ENCODE measurements around the gene CDH4.
"Not testable (repeated sequence)": the region's sequence is repeated elsewhere in the genome, so short reads cannot be mapped to it uniquely, and the experiment has no call there.

Gene CDH4

DNA sequence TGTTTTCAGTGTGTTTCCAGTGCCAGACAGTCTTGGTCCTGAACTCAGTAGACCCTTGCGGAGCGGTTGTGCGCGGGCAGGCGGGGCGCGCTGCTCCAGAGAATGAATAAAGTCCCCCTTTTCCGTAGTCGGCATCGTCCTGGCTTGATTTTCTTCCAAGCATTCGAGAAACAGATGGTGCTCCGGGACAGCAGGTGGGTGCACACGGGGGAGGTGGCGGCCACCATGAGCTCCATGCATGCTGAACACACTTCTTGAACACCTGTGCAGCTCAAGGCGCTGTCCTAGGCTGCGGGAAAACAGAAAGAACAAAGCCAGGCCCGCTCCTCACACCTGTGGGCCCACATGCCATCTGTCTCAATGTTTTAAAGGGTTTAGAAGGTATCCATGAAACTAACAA lies 688.4 kb downstream of the CDH4 start:
- no peak for DNase-seq

DNA sequence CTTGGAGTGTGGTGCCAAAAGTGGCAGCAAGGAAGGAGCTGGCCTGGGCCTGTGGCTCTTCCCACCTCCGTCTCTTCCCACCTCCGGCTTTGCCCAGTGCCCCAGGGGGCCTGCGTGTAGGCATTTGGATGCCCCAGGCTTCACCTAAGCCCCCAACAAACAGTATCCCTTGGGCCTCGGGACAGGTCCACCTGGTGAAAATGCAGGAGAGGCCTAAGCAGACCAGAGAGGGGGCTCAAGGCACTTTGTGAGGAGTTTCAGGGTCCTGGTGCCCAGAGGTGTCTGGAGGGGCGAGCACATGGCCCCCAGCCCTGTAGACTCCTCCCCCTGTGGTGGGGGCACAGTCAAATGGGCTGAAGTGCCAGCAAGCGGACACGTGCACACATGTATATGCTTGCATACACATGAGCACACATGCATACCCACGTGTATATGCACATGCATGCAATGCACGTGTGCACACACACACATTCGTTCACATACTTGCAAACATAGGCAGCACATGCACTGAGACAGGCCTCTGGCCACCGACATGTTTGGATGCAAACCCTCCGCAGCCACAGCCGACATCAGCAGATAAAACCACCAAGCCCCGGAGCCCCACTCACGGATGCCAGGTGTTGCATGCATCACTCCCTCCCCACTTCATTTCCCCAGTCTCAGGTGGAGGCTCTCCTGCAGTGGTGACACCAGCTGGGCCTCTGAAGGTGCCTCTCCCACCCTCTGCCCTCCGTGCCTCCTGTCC lies 689.1 kb downstream of the CDH4 start:
- no peak for DNase-seq

DNA sequence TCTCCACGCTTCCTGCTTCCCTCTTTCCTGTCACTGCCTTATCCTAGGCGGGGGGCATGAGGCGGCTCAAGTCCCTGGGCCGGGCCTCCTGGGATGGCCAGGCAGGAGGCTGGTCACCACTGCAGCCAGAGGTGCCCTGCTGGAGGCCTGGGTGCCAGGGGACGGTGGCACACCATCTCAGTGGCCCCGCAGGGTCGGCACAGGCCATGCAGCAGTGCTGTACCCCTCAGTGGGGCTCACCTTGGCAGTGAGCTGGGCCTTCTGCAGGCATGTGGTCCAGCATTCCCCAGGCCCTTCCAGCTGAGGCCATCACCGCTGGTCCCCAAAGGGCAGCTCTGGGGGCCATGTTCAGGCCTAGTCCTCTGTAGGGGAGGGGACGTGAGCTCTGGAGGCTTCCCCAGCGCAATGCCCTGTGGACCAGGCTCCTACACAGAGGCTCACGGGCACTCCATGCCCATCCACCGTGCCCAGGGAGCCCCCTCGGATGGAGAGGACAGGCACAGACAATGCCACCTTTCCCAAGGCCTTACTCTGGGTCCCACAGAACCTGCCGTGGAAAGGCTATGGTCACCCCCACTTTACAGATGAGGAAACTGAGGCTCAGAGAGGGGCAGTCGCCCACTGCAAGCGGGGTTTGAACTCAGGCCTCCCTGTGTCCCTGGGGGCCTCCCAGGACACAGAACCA lies 689.8 kb downstream of the CDH4 start:
- no peak for DNase-seq

DNA sequence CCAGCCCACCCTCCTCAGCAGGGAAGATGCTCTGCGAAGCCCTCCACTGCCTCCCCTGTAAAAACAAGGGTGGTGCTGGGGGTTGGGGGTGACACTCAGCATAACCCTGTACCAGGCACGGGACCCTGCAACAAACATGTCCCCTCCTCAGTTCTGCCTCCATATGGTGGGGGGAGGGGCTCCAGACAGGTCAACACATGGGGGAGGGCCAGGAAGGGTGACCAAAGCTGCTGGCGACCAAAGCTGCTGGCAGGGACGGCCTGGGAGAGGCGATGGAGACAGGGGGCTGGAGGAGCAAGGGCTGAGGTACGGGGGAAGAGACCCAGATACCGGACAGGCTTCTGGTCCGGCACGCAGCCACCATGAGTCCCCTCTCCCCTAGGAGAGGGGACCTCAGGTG lies 690.5 kb downstream of the CDH4 start:
- DNase-seq, result no peak

DNA sequence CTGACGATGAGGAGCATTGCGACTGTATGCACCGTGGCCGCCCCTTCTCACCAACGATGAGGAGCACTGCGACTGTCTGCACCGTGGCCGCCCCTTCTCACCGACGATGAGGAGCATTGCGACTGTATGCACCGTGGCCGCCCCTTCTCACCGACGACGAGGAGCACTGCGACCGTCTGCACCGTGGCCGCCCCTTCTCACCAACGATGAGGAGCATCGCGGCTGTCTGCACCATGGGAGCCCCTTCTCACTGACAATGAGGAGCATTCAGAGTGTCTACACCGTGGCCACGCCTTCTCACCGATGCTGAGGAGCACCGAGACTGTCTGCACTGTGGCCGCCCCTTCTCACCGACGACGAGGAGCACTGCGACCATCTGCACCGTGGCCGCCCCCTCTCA lies 692.9 kb downstream of the CDH4 start:
- not testable (repeated sequence) for DNase-seq

DNA sequence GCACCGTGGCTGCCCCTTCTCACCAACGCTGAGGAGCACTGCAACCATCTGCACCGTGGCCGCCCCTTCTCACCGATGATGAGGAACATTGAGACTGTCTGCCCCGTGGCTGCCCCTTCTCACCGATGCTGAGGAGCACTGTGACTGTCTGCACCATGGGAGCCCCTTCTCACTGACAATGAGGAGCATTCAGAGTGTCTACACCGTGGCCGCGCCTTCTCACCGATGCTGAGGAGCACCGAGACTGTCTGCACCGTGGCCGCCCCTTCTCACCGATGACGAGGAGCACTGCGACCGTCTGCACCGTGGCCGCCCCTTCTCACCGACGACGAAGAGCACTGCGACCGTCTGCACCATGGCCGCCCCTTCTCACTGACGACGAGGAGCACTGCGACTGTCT lies 693.4 kb downstream of the CDH4 start:
- DNase-seq, result not testable (repeated sequence)

DNA sequence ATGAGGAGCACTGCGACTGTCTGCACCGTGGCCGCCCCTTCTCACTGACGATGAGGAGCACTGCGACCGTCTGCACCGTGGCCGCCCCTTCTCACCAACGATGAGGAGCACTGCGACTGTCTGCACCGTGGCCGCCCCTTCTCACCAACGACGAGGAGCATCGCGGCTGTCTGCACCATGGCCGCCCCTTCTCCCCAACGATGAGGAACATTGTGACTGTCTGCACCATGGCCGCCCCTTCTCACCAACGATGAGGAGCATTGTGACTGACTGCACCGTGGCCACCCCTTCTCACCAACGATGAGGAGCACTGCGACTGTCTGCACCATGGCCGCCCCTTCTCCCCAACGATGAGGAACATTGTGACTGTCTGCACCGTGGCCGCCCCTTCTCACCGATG lies 696.0 kb downstream of the CDH4 start:
- not testable (repeated sequence) for DNase-seq

DNA sequence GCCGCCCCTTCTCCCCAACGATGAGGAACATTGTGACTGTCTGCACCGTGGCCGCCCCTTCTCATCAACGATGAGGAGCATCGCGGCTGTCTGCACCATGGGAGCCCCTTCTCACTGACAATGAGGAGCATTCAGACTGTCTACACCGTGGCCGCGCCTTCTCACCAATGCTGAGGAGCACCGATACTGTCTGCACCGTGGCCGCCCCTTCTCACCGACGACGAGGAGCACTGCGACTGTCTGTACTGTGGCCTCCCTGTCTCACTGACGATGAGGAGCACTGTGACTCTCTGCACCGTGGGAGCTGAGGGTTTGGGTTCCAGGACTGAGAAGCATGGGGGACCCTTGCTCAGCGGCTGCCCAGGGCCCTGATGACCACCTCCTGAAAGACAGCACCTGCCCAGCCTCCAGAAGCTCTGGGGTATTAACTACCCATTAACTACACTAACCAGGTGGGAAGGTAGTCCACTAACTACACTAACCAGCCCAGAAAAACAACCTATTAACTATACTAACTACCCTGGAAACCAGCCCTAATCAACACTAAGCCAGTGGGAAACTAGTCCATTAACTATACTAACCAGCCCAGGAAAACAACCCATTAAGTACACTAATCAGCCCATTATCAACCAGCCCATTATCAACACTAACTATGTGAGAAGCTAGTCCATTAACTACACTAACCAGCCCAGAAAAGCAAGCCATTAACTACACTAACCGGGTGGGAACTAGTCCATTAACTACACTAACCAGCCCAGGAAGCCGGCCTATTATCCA lies 696.7 kb downstream of the CDH4 start:
- DNase-seq, result no peak

DNA sequence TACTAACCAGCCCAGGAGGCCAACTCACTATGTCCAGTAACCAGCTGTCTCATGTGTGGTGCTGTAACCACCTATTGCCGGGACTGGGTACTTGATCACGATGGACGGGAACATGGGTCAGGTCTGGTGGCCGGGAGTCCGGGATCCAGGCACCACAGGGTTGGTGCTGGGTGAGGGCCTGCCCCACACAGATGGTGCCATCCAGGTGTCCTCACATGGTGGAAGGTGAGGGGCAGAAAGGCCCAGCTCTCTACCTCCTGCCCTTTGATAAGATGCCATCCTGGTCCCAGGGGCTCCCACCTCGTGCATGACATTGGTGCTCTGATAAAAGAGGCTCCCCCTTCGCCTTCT lies 697.3 kb downstream of the CDH4 start:
- DNase-seq, result no peak

DNA sequence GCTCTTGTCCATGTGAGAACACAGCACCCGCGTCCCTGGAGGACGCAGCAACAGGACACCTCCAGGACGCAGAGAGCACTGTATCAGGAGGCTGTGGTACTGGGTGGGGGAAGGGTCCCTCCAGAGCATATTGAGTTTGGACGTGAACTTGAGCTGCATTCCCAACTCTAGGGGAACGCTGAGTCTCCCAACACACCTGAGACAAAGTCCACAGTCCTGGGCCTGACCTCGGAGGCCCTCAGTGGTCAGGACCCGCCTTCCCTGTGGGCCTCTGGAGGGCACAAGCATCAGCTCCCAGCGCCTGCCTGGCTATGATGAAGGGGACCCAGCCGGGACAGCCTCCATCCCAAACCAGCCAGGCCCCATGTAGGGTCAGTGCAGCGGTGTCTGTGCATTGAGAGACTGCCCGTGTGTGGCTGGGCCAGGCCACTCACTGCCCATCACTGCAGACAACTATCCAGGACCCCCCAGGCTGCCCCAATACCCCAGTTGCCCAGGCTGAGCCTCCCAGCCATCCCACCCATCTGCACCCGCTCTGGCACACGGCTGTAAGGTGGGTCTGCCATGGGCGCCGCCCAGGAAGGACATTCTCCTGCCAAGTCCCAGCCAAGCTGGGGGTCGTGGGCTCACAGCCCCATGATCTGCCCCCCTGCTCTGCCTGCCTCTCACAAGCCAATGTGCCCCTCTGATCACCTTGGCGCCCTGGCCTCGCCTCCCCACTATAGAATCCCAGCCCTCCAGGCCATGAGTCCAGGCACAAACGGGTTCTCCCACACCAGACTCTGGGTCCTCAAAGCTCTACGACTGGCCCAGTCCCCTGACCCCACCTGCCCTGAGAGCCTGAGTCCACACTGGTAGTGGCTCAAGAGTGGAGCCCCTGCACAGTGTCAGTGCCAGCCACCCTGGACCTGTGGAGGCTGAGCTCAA lies 697.9 kb downstream of the CDH4 start:
- DNase-seq, result no peak

DNA sequence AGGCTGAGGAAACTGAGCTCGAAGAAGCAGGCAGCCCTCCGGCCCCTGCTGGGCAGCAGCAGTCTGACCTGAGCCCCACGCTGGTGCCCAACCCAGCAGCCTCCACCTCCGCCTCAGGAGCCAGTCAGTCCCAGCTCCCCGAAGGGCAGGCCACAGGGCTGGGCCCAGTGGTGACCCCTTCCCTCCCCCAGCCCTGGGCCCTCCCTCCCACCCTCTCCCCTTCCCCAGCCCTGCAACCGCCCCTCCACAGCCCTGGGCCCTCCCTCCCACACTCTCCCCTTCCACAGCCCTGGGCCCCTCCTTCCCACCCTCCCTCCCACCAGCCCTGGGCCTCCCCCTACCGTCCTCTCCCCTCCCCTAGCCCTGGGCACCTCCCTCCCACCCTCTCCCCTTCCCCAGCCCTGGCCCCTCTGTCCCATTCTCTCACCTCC lies 698.6 kb downstream of the CDH4 start:
- no peak for DNase-seq

DNA sequence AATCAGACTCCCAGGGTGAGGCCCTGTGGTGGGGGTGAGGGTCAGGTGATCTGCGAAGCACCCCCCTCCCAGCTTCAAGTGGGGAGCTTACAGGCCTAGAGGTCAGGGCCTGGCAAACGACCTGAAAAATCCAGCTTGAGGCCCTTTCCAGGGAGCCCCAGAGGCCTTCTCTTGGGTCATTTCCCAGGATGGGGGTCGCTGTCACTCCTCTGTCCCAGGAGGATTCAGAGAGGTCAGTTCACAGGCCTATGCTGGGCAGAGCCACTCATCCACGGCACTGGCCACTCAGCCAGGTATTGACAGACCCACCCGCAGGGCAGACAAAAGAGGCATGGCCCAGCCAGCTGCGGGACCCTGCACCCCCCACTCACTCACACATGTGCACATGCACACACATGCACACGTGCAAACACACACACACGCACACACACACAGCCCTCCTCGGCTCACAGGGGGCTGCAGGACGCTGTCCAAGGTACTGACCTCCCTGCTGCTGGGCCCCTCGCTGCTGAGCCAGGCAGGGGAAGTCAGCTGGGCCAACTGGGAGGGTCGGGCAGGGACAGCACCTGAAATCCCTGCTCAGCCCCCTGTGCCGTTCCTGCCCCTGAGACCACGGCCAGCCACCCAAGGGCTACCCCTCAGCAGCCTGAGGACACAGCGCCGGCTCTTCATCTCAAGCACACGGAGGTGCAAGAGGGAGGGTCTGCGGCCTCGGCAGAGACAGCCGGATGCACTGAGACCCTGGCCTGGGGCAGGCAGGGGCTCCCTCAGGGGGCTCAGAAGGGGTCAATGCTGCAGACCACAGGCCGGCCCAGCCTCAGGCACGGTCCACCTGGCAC lies 699.9 kb downstream of the CDH4 start:
- DNase-seq, result peak; percentile 44

DNA sequence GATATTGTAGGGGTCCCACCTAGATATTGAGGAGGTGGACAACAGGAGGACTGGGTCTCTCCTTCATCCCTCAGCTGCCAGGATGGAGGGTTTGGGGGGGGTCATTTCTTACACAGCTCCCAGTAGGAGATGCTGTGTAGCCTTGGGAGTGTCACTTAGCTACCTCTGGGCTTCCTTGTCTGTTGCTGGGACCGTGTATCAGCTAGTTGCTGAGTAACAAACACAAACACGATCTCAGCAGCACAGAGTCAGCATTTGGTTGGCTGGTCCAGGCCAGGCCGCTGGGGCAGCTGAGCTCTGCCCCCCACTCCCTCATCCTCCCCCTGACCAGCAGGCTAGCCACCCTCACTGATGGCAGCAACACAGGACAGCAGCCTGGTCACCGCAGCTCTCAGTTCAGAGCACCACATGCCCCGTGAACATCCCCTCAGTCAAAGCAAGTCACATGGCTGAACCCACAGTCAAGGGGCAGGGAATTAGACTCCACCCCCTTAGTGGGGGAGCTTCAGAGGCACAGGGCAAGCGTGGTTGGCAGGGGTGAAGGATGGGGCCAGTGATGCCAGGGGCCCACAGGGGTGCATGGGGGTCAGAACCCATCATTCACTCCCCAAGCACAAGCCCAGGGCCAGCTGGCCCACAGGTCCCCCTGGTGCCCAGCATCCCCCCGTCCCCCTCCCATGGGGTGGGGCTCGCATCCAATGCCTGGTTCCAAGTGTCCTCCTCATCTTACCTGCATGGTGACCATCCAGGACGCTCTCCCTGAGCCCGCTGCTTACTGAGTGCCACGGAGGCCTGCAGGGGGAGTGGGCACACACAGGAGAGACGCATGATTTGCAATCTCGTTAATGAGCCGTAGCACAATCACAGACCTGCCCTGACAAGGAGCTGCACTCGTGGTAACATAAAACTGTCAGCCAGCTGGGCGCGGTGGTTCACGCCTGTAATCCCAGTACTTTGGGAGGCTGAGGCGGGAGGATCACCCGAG lies 701.3 kb downstream of the CDH4 start:
- DNase-seq, result no peak

DNA sequence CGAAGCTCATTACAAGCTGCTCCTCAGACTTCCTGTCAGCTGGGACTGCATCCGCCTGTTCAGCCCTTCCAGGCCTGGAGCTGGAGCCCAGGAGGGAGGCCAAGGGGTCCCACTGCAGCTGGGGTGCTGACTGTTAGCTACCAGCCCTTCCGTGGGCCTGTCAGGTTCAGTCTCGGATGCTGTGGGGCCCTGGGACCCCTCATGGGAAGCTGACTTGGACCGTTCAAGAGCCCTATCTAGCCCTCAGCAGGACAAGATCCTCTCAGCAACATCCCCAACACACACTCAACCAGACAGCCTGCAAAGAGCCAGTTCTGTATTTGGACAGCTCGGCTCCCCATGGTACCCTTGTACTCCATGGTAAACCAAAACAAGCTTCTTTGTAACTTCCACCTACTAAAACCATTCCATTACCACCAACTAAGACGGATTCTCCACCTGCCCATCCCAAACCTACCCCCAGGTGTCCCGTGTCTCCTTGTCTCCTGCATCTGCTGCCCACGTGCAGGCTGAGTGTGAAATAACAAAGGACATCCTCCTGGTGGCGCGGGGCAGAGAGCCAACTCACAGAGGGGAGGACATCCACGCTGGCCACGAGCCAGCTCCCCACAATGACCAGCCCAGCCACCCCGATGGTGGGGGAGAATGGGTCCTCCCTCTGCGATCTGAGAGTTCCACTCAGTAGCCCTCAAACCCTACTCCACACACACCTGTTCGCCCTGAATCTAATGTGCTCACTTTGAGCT lies 702.4 kb downstream of the CDH4 start:
- DNase-seq, result no peak

DNA sequence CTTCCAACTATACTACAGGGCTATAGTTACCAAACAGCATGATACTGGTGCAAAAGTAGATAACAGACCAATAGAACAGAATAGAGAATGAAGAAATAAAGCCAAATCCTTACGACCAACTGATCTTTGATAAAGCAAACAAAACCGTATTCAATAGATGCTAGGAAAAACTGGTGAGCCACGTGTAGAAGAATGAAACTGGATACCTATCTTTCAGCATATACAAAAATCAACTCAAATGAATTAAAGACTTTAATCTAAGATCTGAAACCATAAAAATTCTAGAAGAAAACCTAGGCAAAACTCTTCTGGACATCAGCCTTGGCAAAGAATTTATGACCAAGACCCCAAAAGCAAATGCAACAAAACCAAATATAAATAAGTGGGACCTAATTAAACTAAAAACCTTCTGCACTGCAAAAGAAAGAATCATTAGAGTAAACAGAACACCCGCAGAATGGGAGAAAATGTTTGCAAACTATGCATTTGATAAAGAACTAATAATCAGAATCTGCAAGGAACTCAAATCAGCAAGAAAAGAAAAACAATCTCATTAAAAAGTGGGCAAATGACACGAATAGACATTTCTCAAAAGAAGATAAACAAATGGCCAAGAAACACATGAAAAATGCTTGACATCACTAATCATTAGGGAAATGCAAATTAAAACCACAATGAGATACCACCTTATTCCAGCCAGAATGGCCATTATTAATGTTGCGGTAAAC lies 703.8 kb downstream of the CDH4 start:
- DNase-seq, result no peak

DNA sequence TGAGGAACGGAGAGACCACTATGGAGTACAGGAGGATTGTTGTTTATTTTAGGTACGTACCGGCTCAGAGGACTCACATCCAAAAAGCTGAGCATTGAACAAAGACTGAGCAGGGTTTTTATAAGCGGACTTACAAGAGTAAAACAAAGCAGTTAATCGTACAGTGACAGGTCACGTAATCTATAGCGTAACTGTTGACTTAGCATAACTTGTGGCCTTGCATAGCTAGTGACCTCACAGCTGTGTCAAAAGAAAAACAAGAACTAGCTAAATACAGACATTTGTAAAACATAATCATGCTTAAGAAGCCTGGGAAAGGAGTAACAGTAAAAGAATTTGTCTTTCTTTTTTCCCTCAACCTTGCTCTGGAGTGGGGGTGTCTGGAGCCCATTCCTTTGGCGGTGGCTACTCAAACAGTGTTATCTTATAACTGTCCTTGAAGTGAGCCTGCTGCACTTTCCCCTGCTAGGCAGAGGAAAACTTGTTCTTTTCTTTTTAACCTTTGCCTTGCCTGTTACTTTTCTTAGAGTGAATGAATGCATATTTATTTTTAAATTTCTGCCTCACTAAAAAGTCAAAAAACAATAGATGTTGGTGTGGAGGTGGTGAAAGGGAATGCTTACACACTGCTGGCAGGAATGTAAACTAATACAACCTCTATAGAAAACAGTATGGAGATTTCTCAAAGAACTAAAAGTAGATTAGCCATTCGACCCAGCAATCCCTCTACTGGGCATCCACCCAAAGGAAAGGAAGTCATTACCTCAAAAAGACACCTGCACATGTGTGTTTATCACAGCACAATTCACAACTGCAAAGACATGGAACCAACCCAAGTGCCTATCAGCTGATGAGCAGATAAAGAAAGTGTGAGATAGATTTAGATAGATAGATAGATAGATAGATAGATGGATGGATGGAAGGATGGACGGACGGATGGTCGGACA lies 704.6 kb downstream of the CDH4 start:
- no peak for DNase-seq

DNA sequence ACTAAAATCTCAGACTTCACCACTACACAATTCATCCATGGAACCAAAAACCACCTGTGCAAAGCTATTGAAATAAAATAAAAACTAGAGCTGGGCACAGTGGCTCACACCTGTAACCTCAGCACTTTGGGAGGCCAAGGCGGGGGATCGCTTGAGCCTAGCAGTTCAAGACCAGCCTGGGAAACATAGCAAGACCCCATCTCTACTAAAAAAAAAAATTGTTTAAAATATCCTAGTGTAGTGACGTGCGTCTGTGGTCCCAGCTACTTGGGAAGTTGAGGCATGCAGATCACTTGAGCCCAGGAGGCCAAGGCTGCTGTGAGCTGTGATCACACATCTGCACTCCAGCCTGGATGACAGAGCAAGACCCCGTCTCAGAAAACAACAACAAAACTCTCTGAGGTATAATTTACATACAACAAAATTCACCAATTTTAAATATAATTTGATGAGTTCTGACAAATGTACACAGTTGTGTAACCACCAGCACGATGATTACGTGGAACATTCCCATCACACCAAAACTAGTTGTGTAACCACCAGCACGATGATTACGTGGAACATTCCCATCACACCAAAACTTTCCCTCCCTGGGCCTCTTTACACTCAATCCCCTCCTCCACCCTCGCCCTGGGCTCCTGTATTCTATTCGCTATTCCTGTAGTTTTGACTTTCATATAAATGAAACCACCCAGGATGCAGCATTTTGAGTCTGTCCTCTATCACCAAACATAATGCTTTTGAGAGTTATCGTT lies 706.1 kb downstream of the CDH4 start:
- DNase-seq, result no peak
